Immature natural killer cell (primary cell): ENCODE data around the gene GRIK4. TPM values are rescaled to one million over a fixed set of nuclear protein-coding genes. Genes with fewer than 3 reads are reported as not detected.

Source experiments
- DNase-seq, 3 donors: peaks; one replicate each; pipeline ENCODE4 v3.0.0; 2022; ENCODE audit warnings: mixed read lengths in 1 of 3
- H3K27ac Mint-ChIP-seq, 6 donors: one replicate each; pipeline ENCODE4 v1.8.0; 2020; ENCODE audit warnings: mixed read lengths in 6 of 6, mild to moderate bottlenecking in 5 of 6, inconsistent platforms in 4 of 6, moderate library complexity in 3 of 6
- H3K27me3 Mint-ChIP-seq, 3 donors: one replicate each; pipeline ENCODE4 v1.8.0; 2020 to 2021; ENCODE audit warnings: low read depth in 3 of 3, mild to moderate bottlenecking in 3 of 3, mixed read lengths in 3 of 3, moderate library complexity in 3 of 3, inconsistent platforms in 1 of 3
- H3K36me3 Mint-ChIP-seq, 3 donors: one replicate each; pipeline ENCODE4 v1.8.0; 2020; ENCODE audit warnings: mixed read lengths in 3 of 3, inconsistent platforms in 2 of 3, mild to moderate bottlenecking in 2 of 3
- H3K4me1 Mint-ChIP-seq, 2 donors: one replicate each; pipeline ENCODE4 v1.8.0; 2020; ENCODE audit warnings: inconsistent platforms in 2 of 2, mild to moderate bottlenecking in 2 of 2, mixed read lengths in 2 of 2, moderate library complexity in 1 of 2
- H3K4me3 Mint-ChIP-seq, 5 donors: one replicate each; pipeline ENCODE4 v1.8.0; 2020; ENCODE audit warnings: mild to moderate bottlenecking in 5 of 5, mixed read lengths in 5 of 5, inconsistent platforms in 3 of 5, moderate library complexity in 3 of 5
- H3K9me3 Mint-ChIP-seq, 6 donors: one replicate each; pipeline ENCODE4 v1.8.0; 2020; ENCODE audit warnings: mild to moderate bottlenecking in 6 of 6, mixed read lengths in 6 of 6, inconsistent platforms in 4 of 6, moderate library complexity in 3 of 6
- polyA plus RNA-seq, 3 donors: library from polyadenylated mRNA; unstranded; fragments of 300-500 nt; fragmentation: Illumina TruSeq; gene quantifications; one replicate each; pipeline ENCODE4 v1.2.3, GENCODE V29; 2021

The GRIK4 gene
- polyA plus RNA-seq, 3 donors from 2014 or later, result 0.85 to 3.6 (median 2.0) TPM

- Mint-ChIP-seq H3K4me1 (no peaks in the 10 kb centered on the region), H3K27me3 (peaks cover 3 to 14% (median 12%) of the 10 kb centered on the region in 3 donors), H3K4me3 (no peak overlapping the region), H3K9me3 (no peaks in the 10 kb centered on the region), H3K36me3 (peaks cover 0 to 3% (median 0%) of the 10 kb centered on the region in 3 donors), H3K27ac (no peak overlapping the region)
- DNase-seq, result no peak
Measured at GRCh38 chr11:120972621-120973020, 461.1 kb downstream of the GRIK4 start.

DNA sequence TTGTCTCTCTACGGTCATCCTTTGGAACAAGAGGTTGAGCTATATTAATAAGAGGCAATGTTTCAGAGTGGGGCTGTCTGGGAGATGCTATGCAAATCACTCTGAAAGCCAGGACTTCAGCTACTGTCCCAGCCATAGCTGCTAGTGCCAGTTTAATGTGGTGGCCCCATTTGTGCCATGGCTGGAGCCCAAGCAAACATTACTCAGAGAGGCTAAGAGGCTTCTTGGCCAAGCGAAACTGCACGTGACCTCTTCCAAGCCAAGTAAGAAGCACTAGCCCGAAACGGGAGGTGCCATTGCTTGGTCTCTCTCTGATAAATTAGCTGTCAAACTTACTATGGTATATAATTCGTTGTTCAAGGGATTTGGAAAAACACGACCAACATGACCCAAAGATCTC lies 462.0 kb downstream of the GRIK4 start:
- Mint-ChIP-seq H3K4me1 (no peaks in the 10 kb centered on the region), H3K27me3 (peaks cover 3 to 15% (median 12%) of the 10 kb centered on the region in 3 donors), H3K9me3 (no peaks in the 10 kb centered on the region)

DNA sequence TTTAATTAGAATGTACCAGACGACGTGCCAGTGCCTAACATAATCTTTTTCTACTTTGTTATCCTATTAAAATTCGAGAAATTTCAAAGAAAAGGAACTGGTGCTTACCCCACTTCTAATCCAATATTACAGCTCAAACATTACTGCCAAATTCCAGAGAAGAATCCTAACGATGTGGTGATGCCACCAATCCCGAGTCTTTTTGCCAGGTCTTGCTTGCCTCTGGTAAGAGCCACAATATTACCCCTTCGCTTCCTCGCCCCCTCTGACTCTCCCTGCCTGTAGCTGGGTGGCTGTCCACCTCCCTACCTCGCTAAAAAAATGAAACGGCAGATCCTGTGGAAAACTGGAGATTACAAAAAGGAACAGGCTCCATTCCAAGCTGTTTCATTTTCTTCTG lies 462.9 kb downstream of the GRIK4 start:
- no peak for DNase-seq
- Mint-ChIP-seq H3K4me3 (no peak overlapping the region), H3K27me3 (peaks cover 3 to 16% (median 6%) of the 10 kb centered on the region in 3 donors), H3K4me1 (no peaks in the 10 kb centered on the region), H3K9me3 (no peaks in the 10 kb centered on the region), H3K27ac (no peak overlapping the region), H3K36me3 (peaks cover 0 to 3% (median 0%) of the 10 kb centered on the region in 3 donors)

More for the DNA sequence above, 462.0 kb downstream of the GRIK4 start:
- H3K36me3 Mint-ChIP-seq, result peaks cover 0 to 3% (median 0%) of the 10 kb centered on the region in 3 donors
- no peak overlapping the region for H3K4me3 Mint-ChIP-seq
- no peak for DNase-seq
- H3K27ac Mint-ChIP-seq, result no peak overlapping the region

DNA sequence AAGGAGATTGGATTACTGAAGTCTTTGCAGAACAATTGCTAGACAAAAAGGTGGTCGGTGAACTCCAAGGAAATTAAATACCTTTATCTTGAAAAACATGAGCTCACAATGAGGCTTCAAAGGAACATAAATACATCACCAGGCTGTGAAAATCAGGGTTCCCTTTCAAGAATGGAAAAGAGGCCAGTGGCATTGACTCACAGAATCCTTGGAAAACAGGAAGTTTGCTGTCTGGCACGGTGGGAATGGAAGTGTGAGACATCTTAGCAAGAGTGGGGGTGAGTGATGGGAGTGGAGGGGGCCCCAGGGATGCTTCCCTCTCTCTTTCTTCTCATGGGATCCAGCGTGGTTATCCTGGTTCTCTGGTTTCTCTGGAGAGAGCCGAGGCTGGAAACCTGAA lies 463.4 kb downstream of the GRIK4 start:
- no peak for DNase-seq
- H3K4me3 Mint-ChIP-seq, result no peak overlapping the region
- H3K27me3 Mint-ChIP-seq, result peaks cover 0 to 17% (median 6%) of the 10 kb centered on the region in 3 donors
- H3K4me1 Mint-ChIP-seq, result no peaks in the 10 kb centered on the region
- peaks cover 0 to 4% (median 0%) of the 10 kb centered on the region in 3 donors for H3K36me3 Mint-ChIP-seq
- H3K27ac Mint-ChIP-seq, result no peak overlapping the region
- no peaks in the 10 kb centered on the region for H3K9me3 Mint-ChIP-seq

DNA sequence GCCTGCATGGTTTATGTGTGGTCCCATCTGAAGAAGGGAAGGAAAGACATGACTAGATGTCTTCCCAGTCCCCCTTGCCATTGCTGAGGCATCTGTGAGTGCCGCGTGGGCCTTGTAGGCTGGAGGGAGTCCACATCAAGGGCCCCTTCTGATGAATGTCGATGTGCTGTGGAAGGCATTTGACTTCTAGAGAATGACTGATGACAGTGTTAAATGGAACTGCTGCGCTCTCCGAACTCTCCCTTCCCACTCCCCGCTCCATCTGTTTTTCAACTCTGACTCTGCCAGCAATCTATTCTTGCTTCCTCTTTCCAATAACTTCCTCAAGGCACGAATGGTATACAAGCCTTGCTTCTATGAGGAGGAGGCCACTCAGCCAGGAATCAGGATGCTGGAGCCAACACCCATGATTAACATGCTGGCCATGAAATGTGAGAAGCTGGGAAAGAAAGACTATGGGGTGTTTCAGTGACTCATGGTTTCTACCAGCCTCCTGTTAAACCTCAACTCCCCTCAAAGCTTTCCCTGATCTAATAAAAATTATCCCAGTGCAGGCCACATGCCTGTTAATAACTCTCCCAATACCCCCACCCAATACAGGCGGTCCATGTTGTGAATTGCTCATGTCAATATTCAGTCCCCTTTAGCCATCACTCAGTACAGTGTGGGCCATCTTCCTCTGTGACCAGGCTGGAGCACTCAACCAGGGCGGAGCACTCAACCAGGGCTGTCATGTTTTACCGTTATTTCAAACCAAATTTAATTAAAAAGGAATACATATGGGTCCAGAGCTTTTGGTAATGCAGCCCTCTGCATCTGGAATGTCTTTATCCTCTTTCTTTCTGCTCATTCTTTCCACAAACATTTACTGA lies 466.0 kb downstream of the GRIK4 start:
- Mint-ChIP-seq H3K4me1 (no peaks in the 10 kb centered on the region), H3K4me3 (no peak overlapping the region), H3K9me3 (no peaks in the 10 kb centered on the region), H3K27me3 (peaks cover 0 to 15% (median 8%) of the 10 kb centered on the region in 3 donors), H3K27ac (no peak overlapping the region), H3K36me3 (peaks cover 0 to 4% (median 0%) of the 10 kb centered on the region in 3 donors)
- no peak for DNase-seq

DNA sequence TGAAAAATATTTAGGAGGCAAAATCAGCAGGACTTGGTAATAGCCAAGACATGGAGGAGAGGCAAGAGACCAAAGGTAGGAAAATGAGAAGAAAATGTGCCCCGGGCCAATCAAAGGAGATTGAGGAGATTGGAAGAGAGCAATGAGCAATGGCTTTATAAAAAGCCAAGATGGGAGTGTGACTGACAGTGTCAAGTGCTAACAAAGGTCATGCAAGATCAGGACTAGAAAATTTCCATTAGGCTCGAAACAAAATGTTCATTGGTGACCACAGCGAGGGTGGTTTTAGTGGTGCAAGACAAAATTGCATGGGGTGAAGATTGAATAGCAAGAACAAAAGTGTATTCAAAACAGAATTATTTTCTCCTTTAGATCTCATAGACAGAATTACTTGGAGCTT lies 467.2 kb downstream of the GRIK4 start:
- Mint-ChIP-seq H3K27ac (peak overlapping the region in 1 of 6 donors; percentile 5), H3K9me3 (no peaks in the 10 kb centered on the region), H3K36me3 (peaks cover 0 to 4% (median 4%) of the 10 kb centered on the region in 3 donors), H3K4me3 (no peak overlapping the region), H3K4me1 (no peaks in the 10 kb centered on the region), H3K27me3 (peaks cover 0 to 15% (median 14%) of the 10 kb centered on the region in 3 donors)
- no peak for DNase-seq

GRCh38 chr11:120985718-120986569 lies 474.4 kb downstream of the GRIK4 start:
- Mint-ChIP-seq H3K27ac (peak overlapping the region in 4 of 6 donors; percentile 46 to 86 (median 54)), H3K9me3 (no peaks in the 10 kb centered on the region), H3K36me3 (peaks cover 0 to 4% (median 0%) of the 10 kb centered on the region in 3 donors), H3K4me1 (peaks cover 14% of the 10 kb centered on the region in 2 donors), H3K27me3 (peaks cover 2 to 24% (median 7%) of the 10 kb centered on the region in 3 donors), H3K4me3 (peak overlapping the region; percentile 74 to 89 (median 77))
- peak; percentile 64 to 67 (median 64) for DNase-seq

- DNase-seq, result no peak
- no peak overlapping the region for H3K27ac Mint-ChIP-seq
- peaks cover 0 to under 1% (median 0%) of the 10 kb centered on the region in 3 donors for H3K36me3 Mint-ChIP-seq
- H3K4me3 Mint-ChIP-seq, result peak overlapping the region in 1 of 5 donors; percentile 7
- peaks cover 2 to 13% (median 7%) of the 10 kb centered on the region in 3 donors for H3K27me3 Mint-ChIP-seq
- H3K4me1 Mint-ChIP-seq, result peaks cover 14% of the 10 kb centered on the region in 2 donors
- H3K9me3 Mint-ChIP-seq, result no peaks in the 10 kb centered on the region
Measured at GRCh38 chr11:120988603-120989002, 477.1 kb downstream of the GRIK4 start.

DNA sequence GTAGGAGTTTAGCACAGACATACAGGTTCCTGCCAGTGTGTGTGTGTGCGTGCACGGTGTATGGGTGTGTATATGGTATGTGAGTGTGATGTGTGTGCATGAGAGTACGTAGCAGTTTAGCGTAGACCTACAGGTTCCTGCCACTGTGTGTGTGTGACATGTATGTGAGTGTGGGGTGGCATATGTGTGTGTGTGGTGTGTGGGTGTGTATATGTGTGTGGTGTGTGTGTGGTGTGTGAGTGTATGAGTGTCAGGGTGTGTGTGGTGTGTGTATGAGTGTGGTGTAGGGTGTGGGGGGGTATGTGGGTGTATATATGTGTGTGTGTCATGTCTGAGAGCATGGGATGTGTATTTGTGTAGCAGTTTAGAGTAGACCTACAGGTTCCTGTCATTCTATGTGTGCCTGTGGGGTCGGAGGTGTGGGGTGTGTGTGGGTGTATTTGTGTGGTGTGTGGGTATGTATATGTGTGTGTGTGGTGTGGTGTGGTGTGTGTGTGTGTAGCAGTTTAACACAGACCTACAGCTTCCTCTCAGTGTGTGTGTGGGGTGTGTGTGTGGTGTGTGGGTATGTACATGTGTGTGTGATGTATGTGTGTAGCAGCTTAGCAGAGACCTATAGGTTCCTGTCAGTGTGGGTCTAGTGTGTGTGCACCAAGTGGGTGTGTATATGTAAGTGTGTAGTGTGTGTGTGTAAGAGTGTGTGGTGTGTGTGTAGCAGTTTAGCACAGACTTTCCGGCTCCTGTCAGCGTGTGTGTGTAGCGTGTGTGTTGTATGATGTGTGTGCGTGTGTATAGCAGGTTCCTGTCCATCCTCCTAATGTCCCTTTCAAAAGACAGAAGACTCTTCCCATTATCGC lies 480.5 kb downstream of the GRIK4 start:
- H3K36me3 Mint-ChIP-seq, result no peaks in the 10 kb centered on the region
- no peak for DNase-seq
- H3K27me3 Mint-ChIP-seq, result peaks cover 0 to 10% (median 0%) of the 10 kb centered on the region in 3 donors
- no peaks in the 10 kb centered on the region for H3K9me3 Mint-ChIP-seq
- no peaks in the 10 kb centered on the region for H3K4me1 Mint-ChIP-seq
- H3K4me3 Mint-ChIP-seq, result no peak overlapping the region
- no peak overlapping the region for H3K27ac Mint-ChIP-seq

DNA sequence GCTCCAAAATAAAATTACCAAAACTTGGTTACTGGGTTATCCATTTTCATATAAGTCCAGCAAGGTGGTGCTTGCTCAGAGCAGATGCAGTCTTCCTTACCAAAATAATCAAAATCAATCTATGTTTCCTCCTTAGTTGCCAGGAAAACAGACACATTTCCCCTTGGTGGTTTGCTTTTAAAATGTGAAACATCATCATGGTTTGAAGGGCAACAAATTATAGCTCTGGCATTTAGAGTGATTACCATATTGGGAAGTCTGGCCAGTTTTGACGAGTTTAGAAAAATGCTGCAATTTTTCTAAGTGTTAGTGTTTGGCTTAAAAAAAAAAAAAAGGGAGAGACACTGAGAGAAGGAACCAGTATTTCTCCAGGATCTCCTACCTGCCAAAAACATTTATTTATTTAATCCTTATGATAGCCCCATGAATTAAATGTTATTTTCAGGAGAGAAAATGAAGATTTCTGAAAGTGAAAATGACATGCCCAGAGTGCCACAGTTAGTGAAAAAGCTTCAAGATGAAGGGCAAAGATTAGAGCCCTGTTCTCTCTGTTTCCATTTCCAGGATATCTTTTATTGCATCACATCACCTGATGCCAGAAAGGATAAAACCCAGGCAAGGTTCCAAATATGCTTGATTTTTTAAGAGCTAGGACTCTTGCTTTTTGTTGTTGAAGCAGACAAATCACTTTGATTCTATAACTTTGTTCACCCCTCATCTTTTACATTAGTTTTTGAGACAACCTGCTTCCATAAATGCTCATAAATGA lies 482.7 kb downstream of the GRIK4 start:
- no peaks in the 10 kb centered on the region for H3K36me3 Mint-ChIP-seq
- no peaks in the 10 kb centered on the region for H3K4me1 Mint-ChIP-seq
- H3K27ac Mint-ChIP-seq, result no peak overlapping the region
- H3K27me3 Mint-ChIP-seq, result peaks cover 0 to 10% (median 2%) of the 10 kb centered on the region in 3 donors
- no peak for DNase-seq
- no peak overlapping the region for H3K4me3 Mint-ChIP-seq
- H3K9me3 Mint-ChIP-seq, result no peaks in the 10 kb centered on the region

- Mint-ChIP-seq H3K36me3 (no peaks in the 10 kb centered on the region), H3K9me3 (no peaks in the 10 kb centered on the region), H3K4me1 (no peaks in the 10 kb centered on the region), H3K27ac (no peak overlapping the region), H3K4me3 (no peak overlapping the region), H3K27me3 (peaks cover 0 to 10% (median 2%) of the 10 kb centered on the region in 3 donors)
- no peak for DNase-seq
Measured at GRCh38 chr11:120995184-120995583, 483.6 kb downstream of the GRIK4 start.

GRCh38 chr11:120996973-120997372 lies 485.4 kb downstream of the GRIK4 start:
- no peaks in the 10 kb centered on the region for H3K4me1 Mint-ChIP-seq
- H3K36me3 Mint-ChIP-seq, result no peaks in the 10 kb centered on the region
- H3K27me3 Mint-ChIP-seq, result peaks cover 0 to 12% (median 2%) of the 10 kb centered on the region in 3 donors
- H3K27ac Mint-ChIP-seq, result no peak overlapping the region
- no peak for DNase-seq
- no peak overlapping the region for H3K4me3 Mint-ChIP-seq
- no peaks in the 10 kb centered on the region for H3K9me3 Mint-ChIP-seq
